GM12891 (cell line): ENCODE data around the gene PPP4C.

Experiments
- POLR2A ChIP-seq: IDR thresholded peaks from 2 replicates; pipeline ENCODE4 v1.6.1; 2011; ENCODE audit warnings: low read depth, low read length, control low read depth
- POLR2AphosphoS5 ChIP-seq: IDR thresholded peaks from 2 replicates; pipeline ENCODE4 v1.6.1; 2011; ENCODE audit warnings: low read depth, low read length, control low read depth

DNA sequence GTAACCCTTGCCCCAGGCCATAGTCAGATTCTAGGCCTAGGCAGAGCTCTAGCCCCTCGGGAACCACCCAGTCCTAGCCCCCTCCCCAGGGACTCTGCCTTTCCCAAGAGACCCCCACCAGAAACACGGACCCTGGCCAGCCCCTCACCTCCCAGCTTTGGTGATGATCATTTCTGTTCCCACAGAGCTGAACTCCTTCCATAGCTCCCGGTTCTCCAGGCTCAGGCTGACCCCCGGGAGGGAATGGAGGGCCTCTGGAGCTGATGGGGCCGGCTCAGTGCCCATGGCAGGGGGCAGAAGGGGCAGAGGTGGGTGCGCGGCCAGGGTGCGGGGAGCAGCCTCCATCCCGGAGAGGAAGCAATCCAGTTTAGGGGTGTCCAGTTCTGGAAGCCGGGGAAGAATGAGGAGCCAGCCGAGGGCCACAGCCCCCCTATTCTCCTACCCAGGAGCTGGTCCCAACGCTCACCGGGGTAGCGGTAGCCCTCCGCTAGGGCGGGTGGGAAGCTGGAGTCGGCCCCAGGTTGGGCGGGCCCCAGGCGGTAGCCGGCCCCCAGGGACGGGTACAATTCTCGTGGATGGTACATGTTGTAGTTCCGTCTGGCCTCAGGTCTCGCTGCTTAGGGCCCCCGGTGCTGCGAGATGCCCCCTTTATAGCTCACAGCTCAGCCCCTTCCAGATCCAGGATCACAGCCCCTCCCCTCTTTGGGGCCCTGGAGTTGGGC lies 15.0 kb downstream of the PPP4C start:
- TF ChIP-seq POLR2A: no peak
- no peak for TF ChIP-seq POLR2AphosphoS5
